ENCODE results near the gene SRRM4. TPM values are rescaled to one million over a fixed set of nuclear protein-coding genes. Genes with fewer than 3 reads are reported as not detected.
"Not testable (repeated sequence)": the region's sequence is repeated elsewhere in the genome, so short reads cannot be mapped to it uniquely, and the experiment has no call there.

Gene SRRM4
- total RNA-seq, 1 experiment from 2014 or later, result not detected

GRCh38 chr12:119104969-119105368 lies 123.6 kb downstream of the SRRM4 start:
- DNase-seq (ENCODE audit: extremely low read depth, low read depth), result not testable (repeated sequence)

- no peak for DNase-seq (ENCODE audit: extremely low read depth, low read depth)
Measured at GRCh38 chr12:119113496-119113986, 132.2 kb downstream of the SRRM4 start.

- no peak for DNase-seq (ENCODE audit: extremely low read depth, low read depth)
Measured at GRCh38 chr12:119114294-119114693, 133.0 kb downstream of the SRRM4 start.

- DNase-seq (ENCODE audit: extremely low read depth, low read depth), result peak; percentile 55
Measured at GRCh38 chr12:119115296-119115905, 134.1 kb downstream of the SRRM4 start.

GRCh38 chr12:119117936-119118335 lies 136.6 kb downstream of the SRRM4 start:
- DNase-seq (ENCODE audit: extremely low read depth, low read depth), result no peak

GRCh38 chr12:119118625-119119024 lies 137.3 kb downstream of the SRRM4 start:
- no peak for DNase-seq (ENCODE audit: extremely low read depth, low read depth)

- no peak for DNase-seq (ENCODE audit: extremely low read depth, low read depth)
Measured at GRCh38 chr12:119122047-119122446, 140.7 kb downstream of the SRRM4 start.

- no peak for DNase-seq (ENCODE audit: extremely low read depth, low read depth)
Measured at GRCh38 chr12:119122751-119123150, 141.4 kb downstream of the SRRM4 start.

GRCh38 chr12:119128527-119128926 lies 147.2 kb downstream of the SRRM4 start:
- DNase-seq (ENCODE audit: extremely low read depth, low read depth), result no peak

- no peak for DNase-seq (ENCODE audit: extremely low read depth, low read depth)
Measured at GRCh38 chr12:119129827-119130434, 148.6 kb downstream of the SRRM4 start.

GRCh38 chr12:119130523-119130922 lies 149.2 kb downstream of the SRRM4 start:
- DNase-seq (ENCODE audit: extremely low read depth, low read depth), result no peak

- no peak for DNase-seq (ENCODE audit: extremely low read depth, low read depth)
Measured at GRCh38 chr12:119134284-119135072, 153.1 kb downstream of the SRRM4 start.

- no peak for DNase-seq (ENCODE audit: extremely low read depth, low read depth)
Measured at GRCh38 chr12:119136811-119137410, 155.6 kb downstream of the SRRM4 start.

- no peak for DNase-seq (ENCODE audit: extremely low read depth, low read depth)
Measured at GRCh38 chr12:119139448-119139847, 158.1 kb downstream of the SRRM4 start.

GRCh38 chr12:119145367-119145766 lies 164.0 kb downstream of the SRRM4 start:
- no peak for DNase-seq (ENCODE audit: extremely low read depth, low read depth)

GRCh38 chr12:119147847-119148448 lies 166.6 kb downstream of the SRRM4 start:
- no peak for DNase-seq (ENCODE audit: extremely low read depth, low read depth)

- DNase-seq (ENCODE audit: extremely low read depth, low read depth), result no peak
Measured at GRCh38 chr12:119149270-119149669, 167.9 kb downstream of the SRRM4 start.

GRCh38 chr12:119151445-119152026 lies 170.2 kb downstream of the SRRM4 start:
- no peak for DNase-seq (ENCODE audit: extremely low read depth, low read depth)

- peak; percentile 80 for DNase-seq (ENCODE audit: extremely low read depth, low read depth)
Measured at GRCh38 chr12:119153477-119154434, 172.4 kb downstream of the SRRM4 start.
